ENCODE measurements around the gene CWC25. TPM values are rescaled to one million over a fixed set of nuclear protein-coding genes. Genes with fewer than 3 reads are reported as not detected.

Gene CWC25
- total and polyA plus RNA-seq, 2 of the 13 experiments (the other 11 are each of a cell fraction or from before 2014, with no cell fraction given): 15.6 to 22.7 TPM

DNA sequence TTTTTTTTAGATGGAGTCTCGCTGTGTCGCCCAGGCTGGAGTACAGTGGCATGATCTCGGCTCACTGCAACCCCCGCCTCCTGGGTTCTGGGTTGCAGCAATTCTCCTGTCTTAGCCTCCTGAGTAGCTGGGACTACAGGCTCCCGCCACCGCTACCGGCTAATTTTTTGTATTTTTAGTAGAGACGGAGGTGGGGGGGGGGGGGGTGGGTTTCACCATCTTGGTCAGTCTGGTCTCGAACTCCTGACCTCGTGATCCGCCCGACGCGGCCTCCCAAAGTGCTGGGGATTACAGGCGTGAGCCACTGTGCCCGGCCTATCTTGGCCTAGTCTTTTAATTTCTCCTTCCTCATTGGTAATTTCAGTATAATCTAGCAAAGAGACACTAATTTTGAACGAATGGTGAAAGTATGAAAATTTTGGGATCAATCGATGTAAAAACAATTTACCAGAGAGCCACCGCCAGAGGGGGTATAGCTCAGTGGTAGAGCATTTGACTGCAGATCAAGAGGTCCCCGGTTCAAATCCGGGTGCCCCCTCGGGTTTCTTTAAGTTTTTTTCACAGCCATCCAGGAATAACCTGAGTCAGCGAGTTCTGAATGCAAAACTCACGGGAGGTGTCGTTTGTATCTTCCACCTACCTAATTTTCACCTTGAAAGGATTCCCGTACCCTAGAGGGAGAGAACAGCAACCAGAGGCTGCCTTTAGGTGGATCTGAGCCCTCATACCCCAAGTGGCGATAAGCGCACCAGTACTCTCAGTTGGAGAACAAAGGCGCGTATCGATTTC is 42.3 kb upstream of the CWC25 start (continued):
- TF ChIP-seq, protein P1, sequence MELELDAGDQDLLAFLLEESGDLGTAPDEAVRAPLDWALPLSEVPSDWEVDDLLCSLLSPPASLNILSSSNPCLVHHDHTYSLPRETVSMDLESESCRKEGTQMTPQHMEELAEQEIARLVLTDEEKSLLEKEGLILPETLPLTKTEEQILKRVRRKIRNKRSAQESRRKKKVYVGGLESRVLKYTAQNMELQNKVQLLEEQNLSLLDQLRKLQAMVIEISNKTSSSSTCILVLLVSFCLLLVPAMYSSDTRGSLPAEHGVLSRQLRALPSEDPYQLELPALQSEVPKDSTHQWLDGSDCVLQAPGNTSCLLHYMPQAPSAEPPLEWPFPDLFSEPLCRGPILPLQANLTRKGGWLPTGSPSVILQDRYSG (CRISPR knock-in tag; IDR thresholded peaks at IDR 0.05): no peak
- no peak for TF ChIP-seq FLYWCH1 (CRISPR knock-in tag; IDR thresholded peaks at IDR 0.05)
- TF ChIP-seq, protein P2, sequence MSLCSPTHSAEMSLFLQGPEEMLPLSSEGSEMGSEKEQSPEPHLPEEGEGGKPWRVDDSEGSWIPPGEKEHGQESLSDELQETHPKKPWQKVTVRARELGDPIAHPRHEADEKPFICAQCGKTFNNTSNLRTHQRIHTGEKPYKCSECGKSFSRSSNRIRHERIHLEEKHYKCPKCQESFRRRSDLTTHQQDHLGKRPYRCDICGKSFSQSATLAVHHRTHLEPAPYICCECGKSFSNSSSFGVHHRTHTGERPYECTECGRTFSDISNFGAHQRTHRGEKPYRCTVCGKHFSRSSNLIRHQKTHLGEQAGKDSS (CRISPR knock-in tag; IDR thresholded peaks at IDR 0.05; ENCODE audit: borderline replicate concordance, low read depth): no peak
- 0 out of 2 replicates have a peak, but pooled peaks have one; percentile 18 for TF ChIP-seq NCOA2 (CRISPR knock-in tag; IDR thresholded peaks at IDR 0.05)
- TF ChIP-seq SYNCRIP (IDR thresholded peaks at IDR 0.05; ENCODE audit: insufficient read depth, low read depth, low read length): no peak
- TF ChIP-seq NPAS2 (CRISPR knock-in tag; IDR thresholded peaks at IDR 0.05; ENCODE audit: borderline replicate concordance): no peak
- no peak for TF ChIP-seq PHF8 (CRISPR knock-in tag; IDR thresholded peaks at IDR 0.05)
- TF ChIP-seq SRF (IDR thresholded peaks at IDR 0.05; ENCODE audit: low read depth, low read length): no peak
- no peak for TF ChIP-seq SRSF4 (IDR thresholded peaks at IDR 0.05; ENCODE audit: low read depth, low read length, poor library complexity, severe bottlenecking)
- TF ChIP-seq ETV6 (CRISPR knock-in tag; conservative IDR thresholded peaks at IDR 0.05): no peak
- TF ChIP-seq, protein P3, sequence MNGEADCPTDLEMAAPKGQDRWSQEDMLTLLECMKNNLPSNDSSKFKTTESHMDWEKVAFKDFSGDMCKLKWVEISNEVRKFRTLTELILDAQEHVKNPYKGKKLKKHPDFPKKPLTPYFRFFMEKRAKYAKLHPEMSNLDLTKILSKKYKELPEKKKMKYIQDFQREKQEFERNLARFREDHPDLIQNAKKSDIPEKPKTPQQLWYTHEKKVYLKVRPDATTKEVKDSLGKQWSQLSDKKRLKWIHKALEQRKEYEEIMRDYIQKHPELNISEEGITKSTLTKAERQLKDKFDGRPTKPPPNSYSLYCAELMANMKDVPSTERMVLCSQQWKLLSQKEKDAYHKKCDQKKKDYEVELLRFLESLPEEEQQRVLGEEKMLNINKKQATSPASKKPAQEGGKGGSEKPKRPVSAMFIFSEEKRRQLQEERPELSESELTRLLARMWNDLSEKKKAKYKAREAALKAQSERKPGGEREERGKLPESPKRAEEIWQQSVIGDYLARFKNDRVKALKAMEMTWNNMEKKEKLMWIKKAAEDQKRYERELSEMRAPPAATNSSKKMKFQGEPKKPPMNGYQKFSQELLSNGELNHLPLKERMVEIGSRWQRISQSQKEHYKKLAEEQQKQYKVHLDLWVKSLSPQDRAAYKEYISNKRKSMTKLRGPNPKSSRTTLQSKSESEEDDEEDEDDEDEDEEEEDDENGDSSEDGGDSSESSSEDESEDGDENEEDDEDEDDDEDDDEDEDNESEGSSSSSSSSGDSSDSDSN (CRISPR knock-in tag; IDR thresholded peaks at IDR 0.05): peak; percentile 43; the same call in 1 of the 2 replicates
- TF ChIP-seq, protein P4, sequence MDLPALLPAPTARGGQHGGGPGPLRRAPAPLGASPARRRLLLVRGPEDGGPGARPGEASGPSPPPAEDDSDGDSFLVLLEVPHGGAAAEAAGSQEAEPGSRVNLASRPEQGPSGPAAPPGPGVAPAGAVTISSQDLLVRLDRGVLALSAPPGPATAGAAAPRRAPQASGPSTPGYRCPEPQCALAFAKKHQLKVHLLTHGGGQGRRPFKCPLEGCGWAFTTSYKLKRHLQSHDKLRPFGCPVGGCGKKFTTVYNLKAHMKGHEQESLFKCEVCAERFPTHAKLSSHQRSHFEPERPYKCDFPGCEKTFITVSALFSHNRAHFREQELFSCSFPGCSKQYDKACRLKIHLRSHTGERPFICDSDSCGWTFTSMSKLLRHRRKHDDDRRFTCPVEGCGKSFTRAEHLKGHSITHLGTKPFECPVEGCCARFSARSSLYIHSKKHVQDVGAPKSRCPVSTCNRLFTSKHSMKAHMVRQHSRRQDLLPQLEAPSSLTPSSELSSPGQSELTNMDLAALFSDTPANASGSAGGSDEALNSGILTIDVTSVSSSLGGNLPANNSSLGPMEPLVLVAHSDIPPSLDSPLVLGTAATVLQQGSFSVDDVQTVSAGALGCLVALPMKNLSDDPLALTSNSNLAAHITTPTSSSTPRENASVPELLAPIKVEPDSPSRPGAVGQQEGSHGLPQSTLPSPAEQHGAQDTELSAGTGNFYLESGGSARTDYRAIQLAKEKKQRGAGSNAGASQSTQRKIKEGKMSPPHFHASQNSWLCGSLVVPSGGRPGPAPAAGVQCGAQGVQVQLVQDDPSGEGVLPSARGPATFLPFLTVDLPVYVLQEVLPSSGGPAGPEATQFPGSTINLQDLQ (CRISPR knock-in tag; IDR thresholded peaks at IDR 0.05): no peak
- no peak for TF ChIP-seq KMT2B (CRISPR knock-in tag; IDR thresholded peaks at IDR 0.05)
- no peak for TF ChIP-seq TBX3 (IDR thresholded peaks at IDR 0.05; ENCODE audit: borderline replicate concordance)
- TF ChIP-seq PHB2 (IDR thresholded peaks at IDR 0.05; ENCODE audit: partially characterized antibody): no peak
- peak; percentile 10; the same call in 1 of the 2 replicates for TF ChIP-seq ELF3 (CRISPR knock-in tag; IDR thresholded peaks at IDR 0.05)
- TF ChIP-seq FOXA3 (CRISPR knock-in tag; IDR thresholded peaks at IDR 0.05): no peak; the same call in 1 of the 2 replicates
- no peak for TF ChIP-seq ZNF468 (CRISPR knock-in tag; IDR thresholded peaks at IDR 0.05)
- TF ChIP-seq, protein P5, sequence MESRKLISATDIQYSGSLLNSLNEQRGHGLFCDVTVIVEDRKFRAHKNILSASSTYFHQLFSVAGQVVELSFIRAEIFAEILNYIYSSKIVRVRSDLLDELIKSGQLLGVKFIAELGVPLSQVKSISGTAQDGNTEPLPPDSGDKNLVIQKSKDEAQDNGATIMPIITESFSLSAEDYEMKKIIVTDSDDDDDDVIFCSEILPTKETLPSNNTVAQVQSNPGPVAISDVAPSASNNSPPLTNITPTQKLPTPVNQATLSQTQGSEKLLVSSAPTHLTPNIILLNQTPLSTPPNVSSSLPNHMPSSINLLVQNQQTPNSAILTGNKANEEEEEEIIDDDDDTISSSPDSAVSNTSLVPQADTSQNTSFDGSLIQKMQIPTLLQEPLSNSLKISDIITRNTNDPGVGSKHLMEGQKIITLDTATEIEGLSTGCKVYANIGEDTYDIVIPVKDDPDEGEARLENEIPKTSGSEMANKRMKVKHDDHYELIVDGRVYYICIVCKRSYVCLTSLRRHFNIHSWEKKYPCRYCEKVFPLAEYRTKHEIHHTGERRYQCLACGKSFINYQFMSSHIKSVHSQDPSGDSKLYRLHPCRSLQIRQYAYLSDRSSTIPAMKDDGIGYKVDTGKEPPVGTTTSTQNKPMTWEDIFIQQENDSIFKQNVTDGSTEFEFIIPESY (CRISPR knock-in tag; IDR thresholded peaks at IDR 0.05): peak; percentile 31; the same call in 1 of the 2 replicates

Measured in HepG2 (cell line).